NCI-H82 treated with DMSO at 0.1 percent for 48 hours (cell line): ENCODE measurements around the gene TRPM3.

Experiments
- DNase-seq: peaks from one replicate; lab custom pipeline; 2025; ENCODE audit not compliant: unreplicated experiment; lab: John Stamatoyannopoulos, UW

Gene TRPM3

DNA sequence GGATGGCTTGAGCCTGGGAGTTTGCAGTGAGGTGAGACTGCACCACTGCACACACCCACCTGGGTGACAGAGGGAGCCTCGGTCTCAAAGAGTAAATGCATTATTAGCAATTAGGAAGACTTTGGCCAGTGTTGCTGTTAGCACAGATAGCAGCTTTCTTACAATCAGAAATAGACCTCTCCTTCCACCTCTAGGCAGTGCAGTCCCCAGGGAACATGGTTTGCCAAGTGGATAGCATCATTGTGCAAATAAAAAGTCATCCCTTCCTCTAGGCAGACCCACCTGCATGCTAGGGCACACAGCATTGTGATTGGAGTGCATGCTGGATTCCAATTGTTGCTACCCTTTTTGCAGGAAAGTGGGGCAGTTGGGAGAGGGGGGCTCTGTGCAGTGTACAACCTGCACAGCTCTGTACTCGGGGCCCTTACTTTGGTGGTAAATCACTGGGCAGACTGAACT lies 629.1 kb downstream of the TRPM3 start:
- DNase-seq = no peak

DNA sequence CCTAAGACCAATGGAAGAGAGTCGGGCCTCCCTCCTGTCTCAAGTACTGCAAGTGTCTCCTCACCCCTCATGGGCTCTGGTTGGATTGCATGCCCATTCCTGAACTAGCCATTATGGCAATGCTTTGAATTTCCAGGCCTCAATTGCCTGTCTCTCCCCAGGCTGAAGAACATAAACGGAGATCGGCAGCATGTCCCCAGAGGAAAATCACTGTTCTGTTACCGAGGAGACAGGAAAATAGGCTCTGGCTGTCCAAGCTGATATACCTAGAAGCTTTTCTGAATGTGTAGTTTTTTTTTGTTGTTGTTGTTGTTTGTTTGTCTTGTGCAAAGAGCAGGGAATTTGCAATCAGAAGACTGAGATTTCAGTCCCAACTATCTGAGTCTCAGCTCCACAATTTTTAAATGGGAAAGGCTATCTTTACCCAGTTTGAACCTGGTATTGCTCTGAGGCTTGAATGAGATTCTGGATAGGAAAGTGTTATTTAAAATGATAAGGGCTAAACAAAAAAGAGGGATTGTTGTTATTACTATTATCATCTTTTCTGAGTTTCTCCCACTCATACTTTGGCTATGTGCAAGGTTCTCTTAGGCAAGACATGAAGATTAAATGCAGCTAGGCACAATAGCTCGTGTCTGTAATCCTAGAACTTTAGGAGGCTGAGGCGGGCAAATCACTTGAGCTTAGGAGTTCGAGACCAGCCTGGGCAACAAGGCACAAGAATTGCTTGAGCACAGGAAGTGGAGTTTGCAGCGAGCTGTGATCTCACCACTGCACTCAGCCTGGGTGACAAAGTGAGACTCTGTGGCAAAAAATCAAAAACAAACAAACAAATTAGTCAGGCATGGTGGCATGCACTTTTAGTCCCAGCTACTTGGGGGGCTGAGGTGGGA lies 629.7 kb downstream of the TRPM3 start:
- no peak for DNase-seq

DNA sequence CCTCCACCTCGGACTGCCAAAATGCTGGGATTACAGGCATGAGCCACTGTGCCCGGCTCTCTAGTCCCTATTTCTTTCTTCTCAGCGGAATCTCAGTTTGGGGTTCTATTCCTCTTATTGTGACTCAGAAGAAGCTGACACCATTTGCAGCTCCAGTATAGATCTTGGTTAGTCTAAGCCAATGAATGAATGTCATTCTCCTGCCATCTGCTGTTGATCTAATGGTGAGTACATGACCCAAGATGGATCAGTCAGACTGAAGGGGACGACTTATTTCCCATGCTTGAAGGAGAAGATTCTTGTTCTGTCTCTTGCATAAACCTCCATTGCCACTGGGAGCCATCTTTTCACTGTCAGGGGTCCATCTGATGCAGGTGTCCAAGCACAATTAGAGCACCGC lies 630.9 kb downstream of the TRPM3 start:
- no peak for DNase-seq

DNA sequence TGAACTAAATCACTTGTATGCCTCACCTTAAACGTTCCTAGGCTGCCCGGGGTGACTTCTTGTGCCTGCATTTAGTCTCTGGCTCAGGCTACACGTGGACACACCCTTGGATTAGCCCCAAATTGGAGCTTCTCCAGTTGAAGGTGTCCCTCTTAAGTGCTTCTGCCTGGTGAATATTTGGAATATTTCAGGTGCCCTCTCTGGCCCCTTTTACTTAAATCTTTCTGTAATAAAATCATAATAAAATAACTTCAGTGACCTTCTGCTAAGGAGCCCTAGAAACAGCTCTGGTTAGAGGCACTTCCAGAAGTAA lies 632.7 kb downstream of the TRPM3 start:
- DNase-seq = no peak

DNA sequence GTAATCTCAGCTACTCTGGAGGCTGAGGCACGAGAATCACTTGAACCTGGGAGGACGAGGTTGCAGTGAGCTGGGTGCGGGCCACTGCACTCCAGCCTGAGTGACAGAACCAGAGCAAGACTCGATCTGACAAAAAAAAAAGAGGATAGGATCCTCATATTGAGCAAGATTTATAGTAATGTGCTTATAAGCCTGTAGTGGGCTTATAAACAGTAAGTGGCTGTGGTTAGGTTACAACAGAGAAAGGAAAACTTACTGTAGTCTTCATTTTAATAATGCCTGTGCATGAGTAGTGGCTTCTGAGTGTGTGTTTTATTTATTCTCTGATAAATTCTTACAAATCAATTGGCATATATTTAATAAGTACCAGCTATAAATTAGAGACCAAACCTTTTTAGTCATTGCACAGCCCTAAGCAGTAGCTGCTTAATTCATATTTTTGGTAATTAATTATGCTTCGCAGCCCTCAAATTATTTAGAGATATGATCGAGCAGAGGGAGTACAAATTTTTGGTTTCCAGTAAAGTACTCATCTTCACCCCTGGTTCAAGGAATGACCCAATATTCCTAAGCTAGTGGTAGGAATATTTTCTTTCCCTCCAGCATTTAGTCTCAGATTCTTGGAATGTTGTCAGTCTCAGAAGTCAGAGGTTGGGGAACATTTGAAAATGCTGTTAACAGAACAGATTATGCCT lies 633.2 kb downstream of the TRPM3 start:
- no peak for DNase-seq

DNA sequence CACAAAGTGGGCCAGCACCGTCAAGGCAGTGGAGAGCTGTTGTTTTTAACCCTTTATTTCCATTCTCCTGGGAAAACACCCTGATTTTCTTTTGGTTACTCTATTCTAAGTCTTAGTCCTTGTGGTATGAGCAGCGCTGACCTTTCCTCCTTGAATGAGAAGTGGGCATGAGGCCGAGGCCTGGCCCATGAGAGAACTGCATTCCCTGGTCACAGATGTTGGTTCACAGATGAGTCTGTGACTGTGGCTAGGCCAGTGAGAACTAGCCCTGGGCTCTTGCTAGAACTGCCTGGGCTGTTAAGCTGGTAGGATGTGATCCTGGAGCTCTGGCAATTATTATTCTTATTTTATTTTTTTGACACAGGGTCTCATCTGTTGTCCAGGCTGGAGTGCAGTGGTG lies 635.3 kb downstream of the TRPM3 start:
- DNase-seq = no peak

DNA sequence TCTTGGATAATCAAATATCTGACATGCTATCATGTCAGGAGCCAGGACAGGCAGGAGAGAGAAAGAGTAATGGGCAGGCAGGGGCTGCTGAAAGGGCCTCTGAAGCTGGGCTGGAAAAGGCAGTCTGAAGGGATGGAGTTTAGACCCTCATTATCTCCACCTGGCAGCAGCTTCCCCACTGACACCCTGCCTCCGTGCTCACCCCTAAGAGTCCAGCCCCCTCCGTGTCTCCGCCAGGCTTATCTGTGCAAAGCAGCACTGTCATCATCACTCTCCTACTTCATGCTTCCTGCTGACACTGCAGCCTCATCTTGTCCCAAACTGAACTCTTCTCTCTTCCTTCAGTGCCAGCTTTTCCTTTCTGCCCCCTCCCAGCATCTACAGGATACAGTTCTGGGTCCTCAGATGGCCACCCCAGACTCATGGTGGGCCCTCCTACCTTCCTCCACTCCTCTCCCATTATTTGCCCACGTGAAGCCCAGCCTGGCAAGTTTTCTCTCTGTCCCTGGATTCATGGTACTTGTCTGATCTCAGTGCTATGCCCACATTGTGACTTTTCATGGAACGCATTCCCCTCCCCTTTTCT lies 636.1 kb downstream of the TRPM3 start:
- no peak for DNase-seq

DNA sequence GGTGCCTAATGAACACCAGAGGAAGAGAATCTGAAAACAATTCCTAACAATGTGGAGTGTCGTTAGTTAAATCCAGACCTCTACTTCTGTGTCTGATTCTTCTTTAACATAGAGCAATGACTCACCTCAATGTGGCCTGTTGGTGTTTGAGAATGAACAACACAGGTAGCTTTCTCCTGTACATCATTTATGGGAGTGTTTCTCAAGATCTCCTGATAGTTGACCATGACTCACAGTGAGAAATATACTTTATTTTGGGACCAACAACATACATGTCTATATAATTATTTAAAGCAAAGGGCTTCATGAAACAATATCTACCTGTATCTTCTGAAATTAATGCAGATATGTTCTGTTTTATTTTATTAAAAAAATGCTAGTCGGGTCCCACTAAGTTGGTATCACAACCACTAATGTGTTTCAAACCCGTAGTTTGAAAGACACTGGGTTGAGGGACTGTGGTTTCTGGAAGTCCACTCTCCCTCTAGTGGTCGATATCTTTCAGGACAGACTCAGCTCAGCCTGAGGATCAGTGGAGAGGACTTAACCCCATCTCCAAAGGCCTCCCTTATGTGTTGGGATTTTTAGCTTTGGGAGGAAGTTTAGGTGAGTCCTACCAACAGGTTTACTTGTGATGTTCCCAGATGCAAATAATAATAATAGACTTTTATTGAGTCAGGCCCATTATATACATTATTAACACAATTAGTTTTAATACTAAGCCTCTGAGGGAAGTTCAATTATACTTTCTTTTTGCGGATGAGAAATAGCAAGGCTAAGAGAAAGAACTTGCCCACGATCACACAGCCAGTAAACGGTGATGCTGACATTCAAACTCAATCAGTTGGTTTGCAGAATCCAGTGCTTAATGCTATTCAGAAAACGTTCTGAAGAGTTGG lies 636.9 kb downstream of the TRPM3 start:
- peak; percentile 28 for DNase-seq

GRCh38 chr9:70481471-70481870 lies 640.0 kb downstream of the TRPM3 start:
- DNase-seq = no peak

- peak; percentile 82 for DNase-seq
Measured at GRCh38 chr9:70480405-70480980, 640.9 kb downstream of the TRPM3 start.

GRCh38 chr9:70479880-70480291 lies 641.5 kb downstream of the TRPM3 start:
- DNase-seq = peak; percentile 56
